Stomach (tissue), 4 donors: Measurements from ENCODE around the gene GADD45G.

Experiments used
- EP300 ChIP-seq: sonication (generic); formaldehyde crosslinking; IDR thresholded peaks from one replicate; pipeline ENCODE4 v1.6.1; 2017; ENCODE audit warnings: antibody characterized with exemption
- POLR2A ChIP-seq, 4 donors: fragments of 450-650 bp; IDR thresholded peaks; one replicate each; pipeline ENCODE4 v1.6.1; 2016; ENCODE audit warnings: antibody characterized with exemption in 4 of 4, control low read depth in 2 of 4, mild to moderate bottlenecking in 1 of 4, moderate library complexity in 1 of 4
- POLR2AphosphoS5 ChIP-seq, 3 donors: sonication (generic); formaldehyde crosslinking; IDR thresholded peaks; one replicate each; pipeline ENCODE4 v1.6.1; 2016; ENCODE audit warnings: antibody characterized with exemption in 3 of 3
- TF ChIP-seq, protein P1 (sequence below), 7 experiments: fragments of 450-650 bp in 4 of 7; fragments of 200-600 bp in 3 of 7; sonication (generic) in 3 of 7; IDR thresholded peaks; one replicate each; pipeline ENCODE4 v1.5.1; 2016 to 2019; ENCODE audit warnings: antibody characterized with exemption in 7 of 7, control low read depth in 2 of 7, mild to moderate bottlenecking in 1 of 7

DNA sequence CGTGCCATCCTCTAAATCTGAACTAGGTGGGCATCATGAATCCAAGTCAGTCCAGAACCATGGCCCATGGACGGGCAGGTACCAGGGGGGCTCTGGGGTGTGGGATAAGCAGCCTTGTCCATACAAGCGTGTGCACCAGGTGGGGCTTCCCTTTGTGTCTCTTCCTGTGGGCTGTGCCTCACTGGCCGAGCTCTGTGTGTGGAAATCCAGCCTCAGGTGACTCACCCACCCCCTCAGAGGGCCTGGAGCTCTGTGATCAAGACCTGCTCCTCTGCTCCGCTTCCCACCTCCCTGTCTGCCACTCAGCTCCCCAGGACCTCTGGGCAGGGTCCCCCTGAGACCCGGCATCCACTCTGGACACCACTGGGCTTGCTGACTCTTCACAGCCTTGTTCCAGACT is 33.0 kb downstream of the GADD45G start:
- TF ChIP-seq, protein P1, sequence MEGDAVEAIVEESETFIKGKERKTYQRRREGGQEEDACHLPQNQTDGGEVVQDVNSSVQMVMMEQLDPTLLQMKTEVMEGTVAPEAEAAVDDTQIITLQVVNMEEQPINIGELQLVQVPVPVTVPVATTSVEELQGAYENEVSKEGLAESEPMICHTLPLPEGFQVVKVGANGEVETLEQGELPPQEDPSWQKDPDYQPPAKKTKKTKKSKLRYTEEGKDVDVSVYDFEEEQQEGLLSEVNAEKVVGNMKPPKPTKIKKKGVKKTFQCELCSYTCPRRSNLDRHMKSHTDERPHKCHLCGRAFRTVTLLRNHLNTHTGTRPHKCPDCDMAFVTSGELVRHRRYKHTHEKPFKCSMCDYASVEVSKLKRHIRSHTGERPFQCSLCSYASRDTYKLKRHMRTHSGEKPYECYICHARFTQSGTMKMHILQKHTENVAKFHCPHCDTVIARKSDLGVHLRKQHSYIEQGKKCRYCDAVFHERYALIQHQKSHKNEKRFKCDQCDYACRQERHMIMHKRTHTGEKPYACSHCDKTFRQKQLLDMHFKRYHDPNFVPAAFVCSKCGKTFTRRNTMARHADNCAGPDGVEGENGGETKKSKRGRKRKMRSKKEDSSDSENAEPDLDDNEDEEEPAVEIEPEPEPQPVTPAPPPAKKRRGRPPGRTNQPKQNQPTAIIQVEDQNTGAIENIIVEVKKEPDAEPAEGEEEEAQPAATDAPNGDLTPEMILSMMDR (IDR thresholded peaks at IDR 0.05), result no peak
- TF ChIP-seq EP300, result no peak
- no peak for TF ChIP-seq POLR2AphosphoS5 (IDR thresholded peaks at IDR 0.05)
- no peak for TF ChIP-seq POLR2A (IDR thresholded peaks at IDR 0.05)
